HEK293 (cell line): ENCODE results near the gene LUC7L2.
A peak's percentile ranks its signal among the peaks of the same experiment; 100 is the strongest.

ENCODE experiments used
- FEZF1 ChIP-seq: fragments of 450-650 bp; formaldehyde crosslinking; IDR thresholded peaks from 2 replicates; pipeline ENCODE4 v1.5.1; 2016; ENCODE audit warnings: missing biosample characterization, missing genetic modification characterization
- HIC1 ChIP-seq: fragments of 450-650 bp; formaldehyde crosslinking; IDR thresholded peaks from 2 replicates; pipeline ENCODE4 v1.5.1; 2016; ENCODE audit warnings: missing biosample characterization, missing genetic modification characterization
- HOXD13 ChIP-seq: sonication (generic); formaldehyde crosslinking; IDR thresholded peaks from 2 replicates; pipeline ENCODE4 v1.8.0; 2022; ENCODE audit warnings: missing genetic modification reagents, borderline replicate concordance
- MEIS1 ChIP-seq: sonication (generic); formaldehyde crosslinking; IDR thresholded peaks from 2 replicates; pipeline ENCODE4 v1.8.1; 2022; ENCODE audit warnings: missing genetic modification reagents, mild to moderate bottlenecking, borderline replicate concordance
- MYNN ChIP-seq: fragments of 450-650 bp; formaldehyde crosslinking; IDR thresholded peaks from 2 replicates; pipeline ENCODE4 v1.5.1; 2016; ENCODE audit warnings: missing biosample characterization, missing genetic modification characterization, borderline replicate concordance
- OVOL3 ChIP-seq: fragments of 450-650 bp; formaldehyde crosslinking; IDR thresholded peaks from 2 replicates; pipeline ENCODE4 v1.5.1; 2016; ENCODE audit warnings: missing biosample characterization, missing genetic modification characterization
- PATZ1 ChIP-seq: fragments of 450-650 bp; formaldehyde crosslinking; IDR thresholded peaks from 2 replicates; pipeline ENCODE4 v1.5.1; 2016; ENCODE audit warnings: missing biosample characterization, missing genetic modification characterization
- REPIN1 ChIP-seq: fragments of 450-650 bp; formaldehyde crosslinking; IDR thresholded peaks from 2 replicates; pipeline ENCODE4 v1.5.1; 2017; ENCODE audit warnings: missing biosample characterization, missing genetic modification characterization, low read depth
- SP3 ChIP-seq: fragments of 450-650 bp; formaldehyde crosslinking; IDR thresholded peaks from 2 replicates; pipeline ENCODE4 v1.5.1; 2016; ENCODE audit warnings: missing biosample characterization, missing genetic modification characterization
- WT1 ChIP-seq: fragments of 450-650 bp; formaldehyde crosslinking; IDR thresholded peaks from 2 replicates; pipeline ENCODE4 v1.5.1; 2016; ENCODE audit warnings: missing biosample characterization, missing genetic modification characterization
- ZBTB6 ChIP-seq: fragments of 450-650 bp; formaldehyde crosslinking; IDR thresholded peaks from 2 replicates; pipeline ENCODE4 v1.5.1; 2017; ENCODE audit warnings: missing biosample characterization, missing genetic modification characterization
- ZNF121 ChIP-seq: fragments of 450-650 bp; formaldehyde crosslinking; IDR thresholded peaks from 2 replicates; pipeline ENCODE4 v1.5.1; 2016; ENCODE audit warnings: missing biosample characterization, missing genetic modification characterization
- ZNF169 ChIP-seq: fragments of 450-650 bp; formaldehyde crosslinking; IDR thresholded peaks from 2 replicates; pipeline ENCODE4 v1.5.1; 2016; ENCODE audit warnings: missing biosample characterization, missing genetic modification characterization
- ZNF19 ChIP-seq: fragments of 450-650 bp; formaldehyde crosslinking; IDR thresholded peaks from 2 replicates; pipeline ENCODE4; 2016; ENCODE audit warnings: missing biosample characterization, missing genetic modification characterization, low read depth
- ZNF2 ChIP-seq: fragments of 450-650 bp; formaldehyde crosslinking; IDR thresholded peaks from 2 replicates; pipeline ENCODE4 v1.5.1; 2016; ENCODE audit warnings: missing biosample characterization, missing genetic modification characterization
- ZNF202 ChIP-seq: fragments of 450-650 bp; formaldehyde crosslinking; IDR thresholded peaks from 2 replicates; pipeline ENCODE4 v1.5.1; 2016; ENCODE audit warnings: missing biosample characterization, missing genetic modification characterization, borderline replicate concordance
- ZNF211 ChIP-seq: fragments of 450-650 bp; formaldehyde crosslinking; IDR thresholded peaks from 2 replicates; pipeline ENCODE4 v1.5.1; 2016; ENCODE audit warnings: low read depth, missing biosample characterization, missing genetic modification characterization
- ZNF214 ChIP-seq: fragments of 450-650 bp; formaldehyde crosslinking; IDR thresholded peaks from 2 replicates; pipeline ENCODE4 v1.5.1; 2017; ENCODE audit warnings: missing biosample characterization, mild to moderate bottlenecking, missing genetic modification characterization, borderline replicate concordance
- ZNF518A ChIP-seq: fragments of 450-650 bp; formaldehyde crosslinking; conservative IDR thresholded peaks from 2 replicates; pipeline ENCODE4 v1.5.1; 2016; ENCODE audit warnings: low read depth, missing biosample characterization, missing genetic modification characterization
- ZNF521 ChIP-seq: fragments of 450-650 bp; formaldehyde crosslinking; IDR thresholded peaks from 2 replicates; pipeline ENCODE4 v1.5.1; 2017; ENCODE audit warnings: missing biosample characterization, mild to moderate bottlenecking, missing genetic modification characterization
- ZNF549 ChIP-seq: fragments of 450-650 bp; IDR thresholded peaks from 2 replicates; pipeline ENCODE4 v1.5.1; 2018; ENCODE audit warnings: missing biosample characterization, missing genetic modification characterization, mild to moderate bottlenecking, inconsistent platforms, moderate library complexity
- ZNF558 ChIP-seq: fragments of 450-650 bp; formaldehyde crosslinking; IDR thresholded peaks from 2 replicates; pipeline ENCODE4 v1.5.1; 2016; ENCODE audit warnings: missing biosample characterization, missing genetic modification characterization
- ZNF580 ChIP-seq: fragments of 450-650 bp; formaldehyde crosslinking; IDR thresholded peaks from 2 replicates; pipeline ENCODE4 v1.5.1; 2016; ENCODE audit warnings: missing biosample characterization, missing genetic modification characterization
- ZNF621 ChIP-seq: fragments of 450-650 bp; formaldehyde crosslinking; IDR thresholded peaks from 2 replicates; pipeline ENCODE4 v1.5.1; 2017; ENCODE audit warnings: missing biosample characterization, missing genetic modification characterization
- ZNF701 ChIP-seq: fragments of 450-650 bp; formaldehyde crosslinking; IDR thresholded peaks from 2 replicates; pipeline ENCODE4 v1.5.1; 2016; ENCODE audit warnings: missing biosample characterization, missing genetic modification characterization
- ZNF837 ChIP-seq: fragments of 450-650 bp; formaldehyde crosslinking; IDR thresholded peaks from 2 replicates; pipeline ENCODE4 v1.5.1; 2016; ENCODE audit warnings: missing biosample characterization, missing genetic modification characterization
- ZSCAN23 ChIP-seq: fragments of 450-650 bp; formaldehyde crosslinking; IDR thresholded peaks from 2 replicates; pipeline ENCODE4 v1.5.1; 2016; ENCODE audit warnings: missing biosample characterization, missing genetic modification characterization
- ZSCAN4 ChIP-seq: fragments of 450-650 bp; formaldehyde crosslinking; IDR thresholded peaks from 2 replicates; pipeline ENCODE4 v1.5.1; 2017; ENCODE audit warnings: missing biosample characterization, missing genetic modification characterization

LUC7L2 gene

GRCh38 chr7:139359366-139360209, at the start of gene LUC7L2 (continued):
- TF ChIP-seq ZNF518A (no peak), ZNF121 (tag by site-specific recombination) (0 out of 2 replicates have a peak, but pooled peaks have one; percentile 9), ZNF169 (tag by site-specific recombination) (no peak), ZNF580 (tag by site-specific recombination) (no peak), ZNF521 (no peak), MYNN (peak; percentile 54; the same call in 1 of the 2 replicates), ZNF621 (tag by site-specific recombination) (no peak), PATZ1 (tag by site-specific recombination) (peak; percentile 94), REPIN1 (tag by site-specific recombination) (peak; percentile 70; the same call in 1 of the 2 replicates), SP3 (peak; percentile 95), ZNF701 (tag by site-specific recombination) (no peak), ZNF549 (tag by site-specific recombination) (no peak), OVOL3 (tag by site-specific recombination) (peak; percentile 74; the same call in 1 of the 2 replicates), ZSCAN23 (tag by site-specific recombination) (peak; percentile 41; the same call in 1 of the 2 replicates), ZNF2 (tag by site-specific recombination) (peak; percentile 89), FEZF1 (tag by site-specific recombination) (no peak), HOXD13 (no peak), MEIS1 (CRISPR knock-in tag) (no peak), HIC1 (no peak), WT1 (tag by site-specific recombination) (peak; percentile 58; the same call in 1 of the 2 replicates), ZNF211 (tag by site-specific recombination) (no peak), ZNF214 (no peak), ZBTB6 (tag by site-specific recombination) (peak; percentile 28; the same call in 1 of the 2 replicates), ZNF19 (no peak), ZNF837 (no peak), ZNF202 (tag by site-specific recombination) (no peak), ZNF558 (tag by site-specific recombination) (no peak), ZSCAN4 (tag by site-specific recombination) (no peak)
